Activated gamma-delta T cell (primary cell): ENCODE results near the gene CRYBG3.
A peak's percentile ranks its signal among the peaks of the same experiment; 100 is the strongest.

ENCODE experiments used
- DNase-seq: peaks from one replicate; lab custom pipeline; 2025; lab: John Stamatoyannopoulos, UW

CRYBG3 gene

DNA sequence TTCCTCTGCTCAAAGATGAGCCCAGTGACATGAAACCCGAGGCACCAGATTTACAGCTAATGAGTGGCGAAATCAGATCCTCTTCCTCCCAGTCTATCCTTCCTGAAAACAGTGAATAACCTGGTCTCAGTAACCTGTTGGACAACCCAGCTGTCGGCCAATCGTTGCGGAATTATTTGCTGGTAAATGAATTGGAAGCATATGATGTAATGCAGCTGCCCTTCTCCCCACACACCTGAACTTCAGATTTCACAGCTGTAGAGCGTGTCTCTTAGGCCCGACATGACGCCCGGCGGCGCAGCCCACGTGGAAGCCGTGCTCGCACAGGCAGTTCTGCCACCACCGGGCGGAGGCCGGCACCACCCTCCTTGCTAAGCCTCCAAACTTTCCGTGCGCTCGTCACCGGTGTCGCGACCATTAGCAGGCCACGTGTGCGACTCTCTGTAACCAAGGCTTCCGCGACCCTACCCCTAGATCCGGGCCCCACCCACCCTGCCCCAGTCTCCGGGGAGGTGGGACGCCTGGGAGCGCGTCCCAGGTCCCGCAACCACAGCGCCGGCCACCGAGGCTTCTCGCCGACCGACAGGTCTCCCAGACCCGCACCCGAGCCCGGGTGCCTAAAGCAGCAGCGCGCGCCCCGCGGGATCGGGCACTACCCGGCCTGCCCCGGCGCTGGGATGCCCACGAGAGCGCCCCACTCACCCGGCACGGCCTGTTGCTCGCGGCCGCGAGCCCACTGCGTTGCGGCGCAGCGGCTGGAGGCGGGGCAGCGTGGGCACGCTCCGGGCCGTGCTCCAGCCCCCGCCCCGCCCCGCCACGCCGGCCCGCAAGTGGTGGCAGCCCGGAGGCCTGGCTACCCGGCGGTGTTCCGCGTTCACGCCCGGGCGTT lies 150.1 kb downstream of the CRYBG3 start, which contains the start of gene RIOX2:
TSS of gene RIOX2 (minus strand) at position 753 of the 889 bp plus-strand sequence. CDS start 4,838 bp downstream, outside the sequence.
- peak; percentile 49 for DNase-seq

- DNase-seq, result no peak
Measured at GRCh38 chr3:97972976-97973375, 151.2 kb downstream of the CRYBG3 start.

DNA sequence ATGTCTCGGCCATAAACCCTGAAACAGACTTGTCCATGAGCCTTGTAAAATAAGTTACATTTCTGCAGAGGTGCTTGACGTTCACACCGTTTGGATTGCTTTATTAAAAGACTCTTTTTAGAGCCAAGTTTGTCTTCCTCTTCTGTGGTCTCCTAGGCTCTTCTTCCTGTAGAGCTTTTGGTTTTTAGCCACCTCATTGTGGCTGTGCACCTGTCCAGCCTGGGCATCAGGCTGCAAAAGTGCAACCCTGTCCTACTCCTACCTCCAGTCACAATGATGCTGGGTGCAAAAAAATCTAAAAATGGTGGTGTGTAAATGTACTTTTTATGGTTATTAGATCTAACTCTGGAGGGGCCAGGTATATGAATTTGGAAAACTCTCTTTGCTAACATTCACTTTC lies 153.2 kb downstream of the CRYBG3 start:
- DNase-seq, result no peak

DNA sequence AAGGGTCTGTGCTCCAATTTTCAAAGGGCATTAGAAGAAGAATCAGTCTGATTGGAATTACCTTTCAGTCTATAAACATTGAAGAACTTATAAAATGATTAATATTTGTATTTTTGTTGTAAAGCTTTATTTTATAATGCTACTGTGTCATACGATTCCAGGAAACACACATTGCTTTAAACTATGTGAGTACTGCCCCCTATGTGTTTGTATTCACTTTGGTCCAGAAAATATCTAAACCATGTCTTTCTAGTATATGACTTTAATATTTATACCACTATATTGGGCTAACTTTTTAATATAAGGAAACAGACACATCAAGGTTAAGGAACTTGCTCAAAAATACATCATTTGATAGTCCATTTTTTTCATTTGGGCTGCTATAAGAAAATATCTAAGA lies 153.7 kb downstream of the CRYBG3 start:
- no peak for DNase-seq

- DNase-seq, result no peak
Measured at GRCh38 chr3:97979610-97980009, 157.8 kb downstream of the CRYBG3 start.

DNA sequence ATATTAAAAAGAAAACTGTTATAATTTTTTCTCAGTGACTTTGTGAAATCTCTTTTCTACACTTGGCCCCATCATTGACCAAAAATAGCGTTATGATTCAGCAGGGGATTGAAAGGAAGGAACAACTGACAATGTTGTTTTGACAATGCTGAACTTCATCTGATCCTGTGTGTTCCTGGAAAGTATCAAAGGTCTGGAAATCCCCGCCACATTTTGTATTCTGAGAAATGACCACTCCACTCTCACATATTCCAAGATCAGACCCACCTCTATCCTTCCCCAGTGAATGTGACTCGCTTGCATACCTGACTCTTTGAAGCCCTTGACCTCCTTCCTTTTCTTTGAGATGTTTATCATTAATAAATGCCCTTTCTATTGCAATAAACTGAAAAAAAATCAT lies 160.1 kb downstream of the CRYBG3 start:
- DNase-seq, result no peak

DNA sequence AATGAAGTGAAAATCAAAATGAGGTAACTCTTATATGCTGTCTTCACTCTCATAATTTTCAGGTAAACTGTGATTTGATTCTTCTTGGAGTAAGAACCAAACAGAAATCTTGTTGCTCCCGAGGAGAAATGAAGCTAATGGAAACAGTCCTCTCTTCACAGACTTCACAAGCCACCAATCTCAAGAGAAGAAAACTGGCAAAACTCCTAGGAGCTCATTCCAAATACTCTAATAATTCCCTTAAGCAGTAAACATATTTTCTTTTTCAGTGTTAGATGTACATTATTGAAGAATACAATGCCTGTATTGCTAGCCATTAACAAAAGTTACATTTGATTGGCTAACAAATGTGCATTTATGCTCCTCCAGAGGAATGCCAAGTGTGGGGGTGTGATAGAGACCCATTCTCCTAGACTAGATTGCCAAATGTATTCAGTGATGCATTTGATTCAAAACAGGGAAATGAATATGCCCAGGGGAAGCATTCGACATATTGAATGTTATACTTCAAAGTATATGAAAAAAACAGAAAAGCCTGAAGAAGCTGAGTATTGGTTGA lies 162.2 kb downstream of the CRYBG3 start:
- DNase-seq, result no peak

DNA sequence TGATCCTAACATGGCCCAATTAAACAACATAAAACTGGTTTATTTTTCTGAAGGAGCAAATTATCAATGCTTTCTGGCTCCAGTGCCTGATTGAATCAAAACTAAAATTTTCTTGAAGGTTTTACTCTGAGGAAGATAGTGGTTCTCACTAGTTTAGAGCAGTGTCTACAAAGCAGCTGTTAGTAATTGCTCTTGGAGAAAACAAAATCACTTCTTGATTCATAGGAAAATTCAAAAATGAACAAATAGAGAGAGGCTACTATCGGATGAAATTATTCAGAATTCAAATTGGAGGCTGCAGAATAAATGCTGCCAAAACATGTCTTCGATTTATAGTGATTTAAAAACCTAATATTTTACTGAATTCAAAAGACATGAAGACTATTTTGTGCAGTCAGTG lies 165.5 kb downstream of the CRYBG3 start:
- no peak for DNase-seq

GRCh38 chr3:97988784-97989568 lies 167.2 kb downstream of the CRYBG3 start:
- DNase-seq, result no peak

GRCh38 chr3:97990624-97991292 lies 168.9 kb downstream of the CRYBG3 start:
- no peak for DNase-seq

DNA sequence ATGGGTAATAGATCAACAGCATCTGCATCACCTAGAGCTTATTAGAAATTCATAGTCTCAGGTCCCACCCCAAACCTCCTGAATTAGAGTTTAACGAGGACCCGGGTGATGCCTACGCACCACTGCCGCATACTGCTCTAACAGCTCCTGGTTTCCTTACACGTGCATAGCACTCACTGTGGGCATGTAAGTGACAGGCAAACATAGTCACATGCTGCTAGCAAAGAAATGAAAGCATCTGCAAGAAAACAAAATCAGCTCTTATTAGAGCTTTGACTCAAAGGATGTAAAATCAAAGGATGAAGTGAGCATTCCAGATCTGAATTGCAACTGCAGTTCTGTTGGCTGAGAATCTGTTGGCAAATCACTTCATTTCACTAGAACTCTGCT lies 169.5 kb downstream of the CRYBG3 start:
- DNase-seq, result no peak

GRCh38 chr3:97992547-97993173 lies 170.8 kb downstream of the CRYBG3 start:
- no peak for DNase-seq

GRCh38 chr3:97993526-97993925 lies 171.7 kb downstream of the CRYBG3 start:
- no peak for DNase-seq

DNA sequence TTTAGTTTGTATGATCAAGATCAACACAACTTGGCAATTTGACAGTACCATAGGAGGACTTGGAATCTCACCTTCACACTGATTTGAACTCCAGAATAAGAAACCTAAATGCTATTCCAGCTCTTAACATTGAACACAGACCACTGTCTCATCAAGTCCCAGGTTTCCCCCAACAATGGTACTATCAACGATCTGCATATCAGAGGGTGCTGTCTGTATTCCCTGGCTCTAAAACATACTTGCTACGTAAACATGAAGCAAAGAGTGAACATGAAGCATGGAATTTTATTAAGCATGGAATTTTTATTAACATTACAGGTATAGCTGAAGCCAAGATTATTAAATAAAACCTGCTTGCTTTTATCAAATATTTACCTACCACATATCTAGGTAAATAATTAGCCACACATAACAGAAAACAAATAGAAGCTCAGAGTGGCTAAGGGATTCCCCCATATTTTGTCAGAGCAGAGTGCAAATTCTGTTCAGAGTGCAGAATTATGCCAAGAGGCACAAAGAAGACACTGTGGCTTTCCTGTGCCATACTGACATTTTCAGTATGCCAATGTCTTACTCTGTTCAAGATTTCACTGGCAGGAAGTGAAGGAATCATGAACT lies 172.6 kb downstream of the CRYBG3 start:
- no peak for DNase-seq
